GM19238 (cell line): ENCODE measurements around the gene SUGT1.
"Not testable (repeated sequence)": the region's sequence is repeated elsewhere in the genome, so short reads cannot be mapped to it uniquely, and the experiment has no call there.

Experiments
- DNase-seq: peaks from one replicate; pipeline ENCODE4 v3.0.0; 2011; ENCODE audit warnings: low spot score; ENCODE audit not compliant: insufficient read length

The SUGT1 gene

GRCh38 chr13:52652196-52652979 is at the start of gene SUGT1:
Gene SUGT1 (plus strand): TSS chr13:52652836. CDS start chr13:52652921, 85 bp downstream.
- peak; percentile 78 for DNase-seq

DNA sequence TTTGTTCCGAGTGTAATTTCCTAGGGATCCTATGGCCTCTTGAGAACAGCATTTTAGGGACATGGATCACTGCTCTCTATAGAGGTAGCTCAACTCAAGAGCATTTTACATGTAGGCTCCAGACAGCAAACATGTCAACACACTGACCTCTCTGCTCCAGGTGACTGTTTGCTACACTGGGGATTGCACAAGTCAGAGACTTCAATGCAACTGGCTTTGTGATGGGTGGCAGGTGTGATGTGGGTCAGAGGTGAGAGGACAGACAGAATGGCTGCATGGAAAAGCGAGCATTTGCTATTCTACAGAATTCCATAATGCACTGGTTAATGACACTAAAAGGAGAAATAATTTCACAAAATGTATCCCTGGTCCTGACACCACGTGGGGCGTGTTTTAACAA is 49.3 kb upstream of the SUGT1 start:
- DNase-seq, result not testable (repeated sequence)

DNA sequence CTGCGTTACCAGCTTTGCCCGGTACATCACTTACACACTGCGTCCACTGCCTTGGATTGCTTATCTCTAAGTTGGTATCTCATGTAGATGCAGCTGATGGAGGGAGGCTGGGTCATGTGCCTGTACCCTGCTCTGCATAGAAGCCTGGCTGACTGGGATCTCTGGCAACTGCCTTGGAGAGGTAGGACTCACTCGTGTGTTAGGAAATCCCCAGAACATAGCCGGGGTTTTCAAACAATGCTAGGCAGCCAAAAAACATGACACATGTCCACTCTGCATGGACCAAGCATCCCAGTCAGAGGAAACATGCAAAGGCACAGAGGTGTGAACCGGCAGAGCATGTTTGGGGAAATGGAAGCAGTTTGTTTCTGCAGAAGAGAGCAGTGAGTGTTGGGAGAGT is 46.5 kb upstream of the SUGT1 start:
- DNase-seq, result not testable (repeated sequence)

DNA sequence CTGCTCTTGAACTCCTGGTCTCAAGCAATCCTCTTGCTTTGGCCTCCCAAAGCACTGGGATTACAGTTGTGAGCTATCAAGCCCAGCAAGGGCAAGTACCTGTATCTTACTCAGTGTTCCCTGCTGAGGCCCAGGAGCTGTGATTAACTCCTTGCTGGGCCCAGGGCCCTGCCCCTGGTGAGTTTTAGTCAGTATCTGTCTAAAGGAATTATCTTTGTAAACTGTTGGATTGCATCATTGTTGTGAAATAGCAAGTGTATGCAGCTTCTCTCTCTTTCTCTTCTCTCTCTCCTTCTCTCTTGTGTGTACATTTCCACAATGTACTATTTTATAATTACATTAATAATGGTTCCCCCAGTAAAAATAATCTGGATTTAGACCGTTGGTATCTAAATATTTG is 45.8 kb upstream of the SUGT1 start:
- not testable (repeated sequence) for DNase-seq

DNA sequence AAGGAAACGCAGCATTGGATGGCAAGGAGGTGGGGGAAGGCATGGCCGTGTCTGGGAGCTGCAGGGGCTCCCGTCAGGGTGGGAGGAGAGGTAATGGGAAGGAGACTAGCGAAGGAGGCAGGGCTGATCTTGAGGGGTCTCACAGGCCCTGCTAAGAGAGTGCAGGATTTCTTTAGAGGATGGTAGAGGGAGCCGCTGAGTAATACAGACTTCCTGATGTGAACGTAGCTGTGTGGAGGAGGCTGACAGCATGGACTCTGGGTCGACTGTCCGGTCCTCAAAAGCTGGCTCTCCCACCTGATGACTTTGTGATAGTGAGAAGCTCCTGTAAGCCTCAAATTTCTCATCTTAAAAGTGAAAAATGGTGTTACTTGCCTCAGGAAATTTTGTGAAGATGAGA is 44.5 kb upstream of the SUGT1 start:
- not testable (repeated sequence) for DNase-seq

DNA sequence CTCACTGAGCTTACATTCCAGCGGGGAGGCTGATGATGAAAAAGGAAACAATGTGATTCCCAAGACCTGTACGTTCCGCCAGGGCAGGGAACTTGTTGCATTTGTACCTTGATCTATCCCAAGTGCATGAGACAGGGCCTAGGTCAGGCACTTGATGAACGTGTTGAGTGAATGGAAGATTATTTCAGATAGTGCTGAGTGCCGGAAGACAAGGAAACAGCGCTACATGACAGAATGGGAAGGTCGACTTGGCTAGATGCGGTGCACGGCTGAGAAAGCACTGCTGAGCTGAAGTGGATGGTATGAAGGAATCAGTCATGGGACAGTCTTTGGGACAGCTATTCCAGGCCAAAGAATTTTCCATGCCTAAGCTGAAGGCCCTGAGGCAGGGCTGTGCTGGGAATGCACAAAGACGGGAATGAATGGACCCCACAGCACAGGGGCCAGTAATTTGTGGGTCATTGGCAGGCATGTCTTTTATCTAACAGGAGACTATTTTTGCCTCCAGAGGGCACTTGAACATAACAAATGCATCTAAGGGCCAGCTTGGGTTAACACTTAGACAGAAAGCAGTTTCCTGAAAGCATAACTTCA is 43.5 kb upstream of the SUGT1 start:
- DNase-seq, result not testable (repeated sequence)

DNA sequence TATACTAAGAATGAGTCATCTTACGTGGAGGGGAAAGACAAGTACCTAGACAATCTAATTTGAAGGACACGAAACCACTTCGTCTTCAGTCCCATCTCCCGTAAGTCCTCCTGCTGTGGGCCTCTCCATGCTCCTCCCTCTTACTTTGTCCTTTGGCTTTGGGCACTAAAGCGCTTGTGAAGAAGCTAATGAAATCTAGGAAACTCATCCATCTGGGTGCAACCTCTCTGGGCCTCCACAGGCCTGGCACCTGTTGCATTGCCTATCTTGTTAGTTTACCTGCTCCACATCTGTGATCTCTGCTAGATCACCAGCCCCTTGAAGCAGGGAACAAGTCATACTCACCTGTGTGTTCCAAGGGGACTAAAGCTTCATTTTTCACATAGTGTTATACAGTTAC is 42.5 kb upstream of the SUGT1 start:
- not testable (repeated sequence) for DNase-seq

DNA sequence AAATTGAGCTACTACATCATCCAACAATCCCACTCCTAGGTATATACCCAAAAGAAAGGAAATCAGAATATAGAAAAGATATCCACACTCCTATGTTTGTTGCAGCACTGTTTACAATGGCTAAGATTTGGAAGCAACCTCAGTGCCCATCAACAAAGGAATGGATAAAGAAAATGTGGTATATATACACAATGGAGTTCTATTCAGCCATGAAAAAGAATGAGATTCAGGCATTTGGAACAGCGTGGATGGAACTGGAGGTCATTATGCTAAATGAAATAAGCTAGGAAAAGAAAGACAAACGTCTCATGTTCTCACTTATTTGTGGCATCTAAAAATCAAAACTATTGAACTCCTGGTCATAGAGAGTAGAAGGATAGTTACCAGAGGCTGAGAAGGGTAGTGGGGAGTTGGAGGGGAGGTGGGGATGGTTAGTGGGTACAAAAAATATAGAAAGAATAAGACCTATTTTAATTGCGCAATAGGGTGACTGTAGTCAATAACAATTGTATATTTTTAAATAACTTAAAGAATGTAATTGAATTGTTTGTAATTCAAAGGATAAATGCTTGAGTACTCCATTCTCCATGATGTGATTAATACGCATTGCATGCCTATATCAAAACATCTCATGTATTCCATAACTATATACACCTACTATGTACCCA is 37.4 kb upstream of the SUGT1 start:
- no peak for DNase-seq

DNA sequence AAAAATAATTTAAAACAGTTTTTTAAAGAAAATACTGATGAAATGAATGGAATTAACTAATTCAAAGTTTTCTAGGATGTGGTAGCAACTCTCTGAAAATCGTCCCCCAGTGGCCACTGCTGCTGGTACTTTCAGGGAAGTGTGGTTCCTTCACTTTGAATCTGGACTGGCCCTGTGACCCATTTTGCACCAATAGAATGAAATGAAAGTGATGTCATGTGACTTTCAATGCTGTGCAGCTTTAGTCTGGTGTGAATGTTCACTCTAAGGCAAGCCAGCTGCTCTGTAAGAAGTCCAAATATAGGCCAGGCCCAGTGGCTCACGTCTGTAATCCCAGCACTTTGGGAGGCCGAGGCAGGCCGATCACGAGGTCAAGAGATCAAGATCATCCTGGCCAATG is 36.8 kb upstream of the SUGT1 start:
- DNase-seq, result no peak

- peak; percentile 78 for DNase-seq
Measured at GRCh38 chr13:52617070-52618060, 35.3 kb upstream of the SUGT1 start.

DNA sequence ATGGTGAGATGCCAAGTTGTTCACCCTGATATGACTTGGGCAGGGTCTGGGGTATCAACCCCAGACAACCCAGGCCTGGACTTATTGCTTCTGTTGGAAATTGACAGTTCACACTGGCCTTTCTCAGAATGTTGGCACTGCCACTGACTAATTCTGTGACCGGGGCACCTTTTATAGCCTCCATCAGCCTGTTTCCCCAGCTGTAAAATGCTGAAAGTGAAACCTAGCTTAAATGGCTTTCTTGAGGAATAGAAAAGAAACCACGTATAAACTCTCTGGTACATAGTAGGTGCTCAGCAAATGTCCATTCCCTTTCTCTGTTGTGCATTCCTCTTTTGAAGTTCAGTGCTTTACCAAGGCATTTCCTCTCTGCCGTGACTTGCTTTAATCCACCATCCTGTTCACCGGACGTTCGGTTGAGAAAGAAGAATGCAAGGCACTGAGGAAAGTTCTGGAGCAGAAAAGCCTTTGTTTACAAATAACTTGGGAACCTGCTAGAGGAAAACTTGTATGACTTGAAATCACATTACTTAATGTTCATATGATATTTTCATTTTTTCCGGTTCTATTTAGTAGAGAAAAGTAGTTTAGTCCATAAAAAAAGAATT is 21.4 kb upstream of the SUGT1 start:
- DNase-seq, result not testable (repeated sequence)

DNA sequence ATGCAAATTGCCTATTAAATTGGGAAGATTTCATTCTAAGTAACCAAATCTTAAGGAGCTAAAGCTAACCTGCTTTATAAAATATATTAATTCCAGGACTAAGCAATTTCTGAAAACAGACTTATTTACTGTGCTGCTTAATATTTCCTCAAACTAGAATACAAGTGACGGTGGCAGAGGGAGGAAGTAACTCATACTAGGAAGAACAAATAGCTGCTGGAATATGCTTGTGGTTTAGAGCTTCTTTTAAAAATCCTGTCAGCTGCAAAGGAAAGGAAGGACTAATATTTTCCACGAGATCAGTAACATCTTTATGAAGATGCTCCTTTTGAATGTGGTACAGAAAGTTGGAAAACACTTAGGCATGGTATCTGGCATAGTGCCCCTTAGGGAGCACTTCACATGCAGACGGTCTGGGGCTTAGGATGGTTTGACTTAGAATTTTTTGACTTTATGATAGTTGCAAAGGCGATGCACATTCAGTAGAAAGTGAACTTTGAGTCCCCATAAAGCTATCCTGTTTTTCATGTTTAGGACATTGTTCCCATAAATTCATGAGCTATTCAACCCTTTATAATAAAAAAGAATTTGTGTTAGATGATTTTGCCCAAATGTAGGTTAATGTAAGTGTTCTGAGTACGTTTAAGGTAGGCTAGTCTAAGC is 13.8 kb upstream of the SUGT1 start:
- DNase-seq, result no peak

DNA sequence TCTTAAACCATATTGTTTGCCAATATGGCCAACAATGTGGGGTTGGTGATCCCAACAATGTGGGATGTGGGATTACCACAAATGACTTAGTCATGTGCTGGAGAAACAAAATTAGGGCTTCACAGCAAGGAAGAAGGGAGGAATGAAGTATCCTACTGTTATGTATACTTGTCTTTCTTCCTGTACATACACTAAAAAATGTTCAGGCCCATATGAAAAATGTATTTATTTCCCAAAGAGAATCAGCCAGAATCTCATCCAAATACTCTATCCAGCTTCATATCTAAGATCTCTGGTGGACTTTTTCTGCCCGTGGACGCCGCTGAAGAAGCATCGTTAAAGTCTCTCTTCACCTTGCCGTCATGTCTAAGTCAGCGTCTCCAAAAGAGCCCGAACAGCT is 10.5 kb upstream of the SUGT1 start, which contains the start of gene HNRNPA1L2:
Gene HNRNPA1L2 (plus strand): TSS at position 301 of the 400 bp plus-strand sequence. CDS start 62 bp downstream, at position 363.
- DNase-seq, result no peak

- DNase-seq, result no peak
Measured at GRCh38 chr13:52644108-52644507, 8.5 kb upstream of the SUGT1 start.

GRCh38 chr13:52646967-52647366 is 5.7 kb upstream of the SUGT1 start:
- DNase-seq, result no peak

DNA sequence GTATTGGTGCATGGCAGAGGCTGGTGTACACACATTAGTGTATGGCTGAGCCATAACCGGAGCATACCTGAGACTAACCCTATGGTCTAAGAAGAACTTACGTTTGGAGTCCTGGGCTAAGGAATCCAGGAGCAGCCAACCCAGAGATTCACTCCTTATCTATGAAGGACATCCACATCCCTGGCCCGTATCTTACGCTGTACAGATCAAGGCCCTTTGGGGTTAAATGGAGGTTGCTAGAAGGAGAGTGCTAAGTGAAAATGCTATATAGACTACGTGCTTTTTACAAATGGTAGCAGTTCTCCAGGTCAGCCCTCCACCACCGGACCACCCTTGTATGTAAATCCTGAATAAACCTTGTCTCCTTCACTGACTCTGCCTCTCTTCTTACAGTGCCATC is 1.9 kb upstream of the SUGT1 start:
- DNase-seq, result no peak

DNA sequence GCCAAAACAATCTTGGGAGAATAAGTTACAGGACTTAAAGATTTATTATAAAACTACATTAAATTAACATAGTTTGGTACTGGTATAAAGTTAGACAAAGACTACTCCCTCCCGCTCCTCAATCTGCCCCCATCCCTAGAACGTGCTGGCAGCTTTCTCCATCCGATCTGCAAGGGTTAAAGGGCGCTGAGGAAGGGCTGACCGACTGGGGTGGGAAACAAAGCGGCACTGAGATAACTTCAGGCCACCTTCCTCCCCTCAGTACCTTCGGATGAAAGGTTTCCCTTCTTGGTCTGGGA is 790 bp upstream of the SUGT1 start:
- peak; percentile 18 for DNase-seq

- peak; percentile 21 for DNase-seq
Measured at GRCh38 chr13:52652980-52653303, 306 bp downstream of the SUGT1 start.

GRCh38 chr13:52659340-52659739 is 6.7 kb downstream of the SUGT1 start:
- no peak for DNase-seq

DNA sequence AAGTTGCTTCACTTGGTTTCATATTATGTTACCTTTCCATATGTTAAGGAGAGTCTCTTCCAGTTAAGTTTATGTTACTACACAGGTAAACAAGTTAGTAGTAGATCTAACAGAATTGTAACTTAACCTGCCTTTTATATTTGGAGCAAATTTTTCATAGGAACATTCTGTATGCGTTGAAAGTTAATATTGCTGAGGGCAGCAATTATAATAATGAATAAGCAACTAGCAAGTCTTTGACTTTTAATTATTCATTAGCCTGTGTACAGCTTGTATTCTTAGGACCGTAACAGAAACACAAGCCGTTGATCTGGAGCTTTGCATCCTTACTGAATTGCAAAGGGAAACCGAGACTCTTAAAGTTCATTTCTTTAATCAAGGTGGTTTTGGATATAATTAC is 11.6 kb downstream of the SUGT1 start:
- no peak for DNase-seq

GRCh38 chr13:52665325-52665724 is 12.7 kb downstream of the SUGT1 start:
- DNase-seq, result no peak
